Adrenal gland (tissue), 12 donors: ENCODE results near the gene SAV1. TPM values are rescaled to one million over a fixed set of nuclear protein-coding genes. Genes with fewer than 3 reads are reported as not detected.

Experiments used
- DNase-seq, 7 donors: peaks; one replicate each; pipeline ENCODE4 v3.0.0-alpha.2; 2019 to 2020
- H3K27ac ChIP-seq, 5 donors: fragments of 200-600 bp; sonication (generic) in 4 of 5; 1 replicate in 3 of 5; 2 replicates in 2 of 5; pipeline versions ENCODE4 v1.5.1 to v1.8.0; 2016 to 2020; ENCODE audit warnings: mild to moderate bottlenecking in 1 of 5
- H3K27me3 ChIP-seq: fragments of 200-600 bp; 2 replicates; pipeline ENCODE4 v1.8.0; 2021
- H3K36me3 ChIP-seq, 2 donors: fragments of 200-600 bp; replicated peaks in 1 of 2; 1 replicate in 1 of 2; 2 replicates in 1 of 2; pipeline versions ENCODE4 v1.5.1 to v1.8.0; 2018 to 2022
- H3K4me1 ChIP-seq, 2 donors: fragments of 200-600 bp; replicated peaks in 1 of 2; 1 replicate in 1 of 2; 2 replicates in 1 of 2; pipeline versions ENCODE4 v1.5.1 to v1.8.0; 2018 to 2021
- H3K4me3 ChIP-seq, 4 donors: fragments of 200-600 bp; sonication (generic) in 3 of 4; one replicate each; pipeline ENCODE4 v1.5.1; 2016 to 2018
- H3K9me3 ChIP-seq, 3 donors: fragments of 200-600 bp; sonication (generic) in 1 of 3; replicated peaks in 1 of 3; 1 replicate in 2 of 3; 2 replicates in 1 of 3; pipeline versions ENCODE4 v1.5.1 to v1.8.0; 2016 to 2021
- CTCF ChIP-seq, 6 experiments: fragments of 450-650 bp in 4 of 6; fragments of 200-600 bp in 2 of 6; sonication (generic) in 1 of 6; IDR thresholded peaks; 1 replicate in 5 of 6; 2 replicates in 1 of 6; pipeline versions ENCODE4 v1.5.1 to v1.8.0; 2016 to 2021; ENCODE audit warnings: antibody characterized with exemption in 6 of 6, mild to moderate bottlenecking in 2 of 6, moderate library complexity in 1 of 6
- POLR2A ChIP-seq, 2 donors: fragments of 450-650 bp; IDR thresholded peaks; one replicate each; pipeline ENCODE4 v1.6.1; 2017; ENCODE audit warnings: antibody characterized with exemption in 2 of 2, mild to moderate bottlenecking in 2 of 2, moderate library complexity in 1 of 2
- WGBS, 4 donors: extraction: QIAGEN DNeasy Blood & Tissue Kit in 2 of 4; methylation state at CpG; one replicate each; pipeline versions ENCODE4 v1.1.5 to v1.1.7; 2013 to 2017; 5-methylcytosine and 5-hydroxymethylcytosine counted together
- intact Hi-C, 2 donors: fragments of 100-400 bp; cut with DNase I; formaldehyde crosslinking; loops; one replicate each; pipeline versions ENCODE4 v1.14.1 to v1.15.0; 2022 to 2023
- polyA plus RNA-seq, 3 donors: library from polyadenylated mRNA; stranded (reverse); fragments of 200-250 nt in 2 of 3; fragments of 350-450 nt in 1 of 3; fragmentation: Illumina TruSeq in 1 of 3; extraction: RNeasy Lipid Tissue Mini Kit (QIAGEN cat#74804) in 1 of 3; gene quantifications; one replicate each; pipeline ENCODE4 v1.2.3, GENCODE V29; 2013 to 2014
- small RNA-seq, 2 donors: library from RNA; depleted of rRNA; stranded (forward); fragments of <200 nt; gene quantifications; one replicate each; pipeline ENCODE3, GENCODE V24; 2016
- total RNA-seq, 9 donors: library from RNA; depleted of rRNA in 4 of 9; stranded (reverse); fragments of >200 nt in 4 of 9; fragments of 120-200 nt in 1 of 9; fragmentation: NEBNext Ultra II Directional in 1 of 9; extraction: Animal tissue kit (Norgen Biotek cat#: 25700) in 1 of 9; gene quantifications; one replicate each; pipeline versions ENCODE4 v1.1.0 to v1.2.4, GENCODE V29; 2013 to 2023
- donor health status: healthy with polysubstance abuse.
- donor health status: Bipolar disorder and iron deficiency.
- donor health status: DM: yes; HTN: yes; CAD: no.
- donor health status: DM: no; HTN: no; CAD: no.
- donor health status: DM: no; HTN: no; CAD: no.
- donor health status: DM: yes; HTN: yes; CAD: no.

SAV1 gene
- total and polyA plus RNA-seq, 12 donors: 14.8 to 39.2 (median 26.9) TPM

GRCh38 chr14:50598765-50599164, 69.3 kb downstream of the SAV1 start:
- intact Hi-C loops: no loop called here
- TF ChIP-seq CTCF (IDR thresholded peaks at IDR 0.05): no peak
- Histone ChIP-seq H3K27ac (no peak overlapping the region), H3K27me3 (no peaks in the 10 kb centered on the region), H3K9me3 (no peaks in the 10 kb centered on the region), H3K4me1 (no peaks in the 10 kb centered on the region), H3K36me3 (no peaks in the 10 kb centered on the region), H3K4me3 (no peak overlapping the region)
- DNase-seq: no peak

GRCh38 chr14:50594577-50595316, 73.4 kb downstream of the SAV1 start:
- no peak overlapping the region for H3K4me3 ChIP-seq
- no peak for TF ChIP-seq CTCF (IDR thresholded peaks at IDR 0.05)
- H3K36me3 ChIP-seq: no peaks in the 10 kb centered on the region
- no peak overlapping the region for H3K27ac ChIP-seq
- H3K27me3 ChIP-seq: no peaks in the 10 kb centered on the region
- H3K9me3 ChIP-seq: no peaks in the 10 kb centered on the region
- WGBS, 4 donors: 79 to 94% (median 90%) methylated on average over 8 of the region's 8 CpGs
- H3K4me1 ChIP-seq: no peaks in the 10 kb centered on the region
- DNase-seq: no peak
- intact Hi-C loops: no loop called here

- 77 to 89% (median 81%) methylated on average over 2 of the region's 2 CpGs for WGBS, 4 donors
- intact Hi-C loops: no loop called here
- TF ChIP-seq POLR2A (IDR thresholded peaks at IDR 0.05): no peak
- no peak for TF ChIP-seq CTCF (IDR thresholded peaks at IDR 0.05)
- Histone ChIP-seq H3K4me1 (no peaks in the 10 kb centered on the region), H3K36me3 (no peaks in the 10 kb centered on the region), H3K27ac (no peak overlapping the region), H3K27me3 (no peaks in the 10 kb centered on the region), H3K4me3 (no peak overlapping the region), H3K9me3 (no peaks in the 10 kb centered on the region)
- DNase-seq: no peak
These were observed 77.6 kb downstream of the SAV1 start for GRCh38 chr14:50590464-50590863.

Small RNA genes lying within 50 kb of the gene (small RNA-seq; reads per million reads assigned to genes)
- gene RN7SL452P: 0 reads per million in 2 donors

Other genes with a start within 250 kb of the SAV1 start
- 100 to 1,000 TPM in 3 of 9 donors, 10 to 100 TPM in 6; 19.7 to 205 (median 36.6) TPM for gene MAP4K5, start 135.7 kb downstream of the SAV1 start, total RNA-seq
- gene MAP4K5, start 135.7 kb downstream of the SAV1 start, polyA plus RNA-seq: 10 to 100 TPM in 2 of 3 donors, 1 to 10 TPM in 1; 9.2 to 17.5 (median 16.8) TPM
- 1 to 10 TPM; 2.1 to 7.4 (median 6.2) TPM for gene ATL1, start 108.2 kb downstream of the SAV1 start, total RNA-seq
- 10 to 100 TPM in 1 of 3 donors, 1 to 10 TPM in 2; 2.4 to 10.1 (median 2.7) TPM for gene ATL1, start 108.2 kb downstream of the SAV1 start, polyA plus RNA-seq
- 10 to 100 TPM; 13.5 to 66.1 (median 20.2) TPM for gene NIN, start 162.9 kb upstream of the SAV1 start, total RNA-seq
- 1 to 10 TPM; 3.0 to 8.7 (median 6.8) TPM for gene NIN, start 162.9 kb upstream of the SAV1 start, polyA plus RNA-seq
- gene ABHD12B, start 203.7 kb upstream of the SAV1 start, total RNA-seq: under 1 TPM in 4 of 9 donors, not detected in 5; 0.11 to 0.46 (median 0.37) TPM
- gene ABHD12B, start 203.7 kb upstream of the SAV1 start, polyA plus RNA-seq: under 1 TPM in 2 of 3 donors, not detected in 1; 0.10 to 0.42 TPM